HEK293T (cell line): ENCODE data around the gene TCP11L2.

Experiments
- CTCF ChIA-PET: fragments of 350-600 bp; formaldehyde crosslinking; extraction: SDS; loops from one replicate; lab custom pipeline; 2021; ENCODE audit warnings: antibody characterized with exemption, inconsistent platforms; lab: Yijun Ruan, JAX
- POLR2A ChIA-PET: fragments of 350-600 bp; formaldehyde crosslinking; extraction: SDS; loops from one replicate; lab custom pipeline; 2020; ENCODE audit warnings: antibody characterized with exemption, inconsistent platforms; lab: Yijun Ruan, JAX
- DNase-seq: peaks from one replicate; pipeline ENCODE4 v3.0.0; 2012; ENCODE audit warnings: mixed read lengths; ENCODE audit errors: extremely low spot score
- ARNT ChIP-seq: fragments of 450-650 bp; IDR thresholded peaks from 2 replicates; pipeline ENCODE4 v1.6.1; 2017; ENCODE audit warnings: mild to moderate bottlenecking
- BHLHE40 ChIP-seq: fragments of 450-650 bp; IDR thresholded peaks from 2 replicates; pipeline ENCODE4 v1.6.1; 2016; ENCODE audit warnings: mild to moderate bottlenecking, moderate library complexity, borderline replicate concordance
- CTBP1 ChIP-seq: fragments of 450-650 bp; IDR thresholded peaks from 2 replicates; pipeline ENCODE4 v1.6.1; 2016; ENCODE audit warnings: borderline replicate concordance
- ELF4 ChIP-seq: fragments of 450-650 bp; IDR thresholded peaks from 2 replicates; pipeline ENCODE4 v1.6.1; 2017; ENCODE audit warnings: antibody characterized with exemption
- FOXA1 ChIP-seq: fragments of 450-650 bp; IDR thresholded peaks from 2 replicates; pipeline ENCODE4 v1.6.1; 2016; ENCODE audit warnings: mild to moderate bottlenecking
- FOXK2 ChIP-seq: fragments of 450-650 bp; IDR thresholded peaks from 2 replicates; pipeline ENCODE4 v1.6.1; 2016; ENCODE audit warnings: mild to moderate bottlenecking
- FOXM1 ChIP-seq: fragments of 450-650 bp; IDR thresholded peaks from 2 replicates; pipeline ENCODE4 v1.6.1; 2017; ENCODE audit warnings: mild to moderate bottlenecking, borderline replicate concordance
- HDGF ChIP-seq: fragments of 450-650 bp; IDR thresholded peaks from 2 replicates; pipeline ENCODE4 v1.6.1; 2017; ENCODE audit warnings: antibody characterized with exemption, borderline replicate concordance
- L3MBTL2 ChIP-seq: fragments of 450-650 bp; conservative IDR thresholded peaks from 2 replicates; pipeline ENCODE4 v1.6.1; 2016; ENCODE audit warnings: mild to moderate bottlenecking
- LEF1 ChIP-seq: fragments of 450-650 bp; IDR thresholded peaks from 2 replicates; pipeline ENCODE4 v1.6.1; 2017; ENCODE audit warnings: mild to moderate bottlenecking, borderline replicate concordance
- NFRKB ChIP-seq: fragments of 450-650 bp; IDR thresholded peaks from 2 replicates; pipeline ENCODE4 v1.6.1; 2016; ENCODE audit warnings: mild to moderate bottlenecking, moderate library complexity
- SP1 ChIP-seq: fragments of 450-650 bp; IDR thresholded peaks from 2 replicates; pipeline ENCODE4 v1.6.1; 2017
- SUZ12 ChIP-seq: fragments of 450-650 bp; IDR thresholded peaks from 2 replicates; pipeline ENCODE4 v1.6.1; 2016; ENCODE audit warnings: mild to moderate bottlenecking
- TARDBP ChIP-seq: fragments of 450-650 bp; IDR thresholded peaks from 2 replicates; pipeline ENCODE4 v1.6.1; 2016
- ZNF384 ChIP-seq: fragments of 450-650 bp; IDR thresholded peaks from 2 replicates; pipeline ENCODE4 v1.6.1; 2016
- TF ChIP-seq, protein P1 (sequence below): fragments of 450-650 bp; IDR thresholded peaks from 2 replicates; pipeline ENCODE4 v1.6.1; 2016

TCP11L2 gene

DNA sequence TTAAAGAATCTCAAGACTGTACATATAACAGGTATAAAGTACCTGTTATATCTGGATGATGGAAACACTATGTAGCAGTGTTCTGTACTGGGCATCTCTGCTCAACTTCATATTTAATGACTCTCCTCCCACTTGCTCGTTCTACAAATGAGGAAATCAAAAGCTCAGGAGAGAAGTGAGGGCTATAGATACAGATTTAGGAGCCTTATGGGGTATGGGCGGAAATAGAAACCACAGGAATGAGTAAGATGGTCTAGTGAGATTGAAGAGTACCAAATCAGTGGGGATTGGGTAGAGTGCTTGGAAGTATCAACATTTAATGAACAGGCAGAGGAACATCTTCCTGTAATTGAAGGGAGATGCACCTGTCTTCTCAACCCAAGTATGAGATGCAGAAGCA, 31.2 kb downstream of the TCP11L2 start:
- POLR2A ChIA-PET = no interaction called here
- no peak for TF ChIP-seq ELF4
- no peak for TF ChIP-seq FOXM1
- no peak for TF ChIP-seq L3MBTL2
- TF ChIP-seq HDGF = no peak
- no peak for TF ChIP-seq ZNF384
- TF ChIP-seq, protein P1, sequence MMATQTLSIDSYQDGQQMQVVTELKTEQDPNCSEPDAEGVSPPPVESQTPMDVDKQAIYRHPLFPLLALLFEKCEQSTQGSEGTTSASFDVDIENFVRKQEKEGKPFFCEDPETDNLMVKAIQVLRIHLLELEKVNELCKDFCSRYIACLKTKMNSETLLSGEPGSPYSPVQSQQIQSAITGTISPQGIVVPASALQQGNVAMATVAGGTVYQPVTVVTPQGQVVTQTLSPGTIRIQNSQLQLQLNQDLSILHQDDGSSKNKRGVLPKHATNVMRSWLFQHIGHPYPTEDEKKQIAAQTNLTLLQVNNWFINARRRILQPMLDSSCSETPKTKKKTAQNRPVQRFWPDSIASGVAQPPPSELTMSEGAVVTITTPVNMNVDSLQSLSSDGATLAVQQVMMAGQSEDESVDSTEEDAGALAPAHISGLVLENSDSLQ = no peak
- no peak for TF ChIP-seq TARDBP
- no peak for TF ChIP-seq FOXA1
- CTCF ChIA-PET = interaction anchor here (1.1 kb wide), 1 partner anchor 24 kb away, joined by 3 read pairs; the partner anchor contains the start of gene POLR3B
- no peak for DNase-seq

DNA sequence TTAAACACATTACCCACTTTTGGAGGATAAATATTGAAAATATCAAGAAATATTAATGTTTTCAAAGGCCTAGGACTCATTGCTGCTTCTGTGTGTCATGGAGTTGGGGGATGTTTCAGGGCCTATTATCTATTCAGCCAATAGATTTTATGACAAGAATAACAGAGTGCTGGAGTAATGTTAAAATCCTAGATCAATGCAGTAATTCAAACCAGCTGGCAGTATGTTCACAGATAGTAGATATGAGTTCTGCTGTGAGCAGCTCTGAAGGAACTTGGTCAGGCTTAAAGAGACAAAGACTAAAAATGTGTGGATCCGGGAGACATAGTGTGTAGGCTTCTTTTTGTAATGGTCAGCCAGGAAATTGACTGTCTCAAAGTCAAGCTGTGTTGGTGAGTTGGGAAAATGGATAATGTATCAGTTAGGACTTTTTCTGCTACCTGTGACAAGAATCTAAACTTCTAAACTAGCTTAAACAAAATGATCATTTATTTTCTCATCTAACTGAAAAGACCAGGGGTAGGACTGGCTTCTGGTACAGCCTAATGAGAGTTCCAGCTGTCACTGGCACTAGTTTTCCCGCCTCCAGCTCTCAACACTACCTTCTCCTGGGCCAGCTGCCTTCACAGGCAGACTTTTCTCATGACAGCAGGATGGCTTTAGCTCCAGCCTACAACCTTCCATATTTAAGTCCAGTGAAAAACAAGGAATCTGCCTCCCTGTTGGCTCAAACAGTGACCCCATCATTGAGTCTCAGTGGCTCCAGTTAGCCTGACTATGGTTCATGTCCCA, 38.7 kb downstream of the TCP11L2 start:
- ChIA-PET POLR2A (interaction anchor here (2.2 kb wide), 1 partner anchor 17 kb away, joined by 6 read pairs; the partner anchor contains the start of gene POLR3B), CTCF (interaction anchor here (0.5 to 0.9 kb wide), 2 partner anchors 16 to 738 kb away, joined by 3 read pairs; partner anchors contain the start of gene POLR3B)
- no peak for DNase-seq
- no peak for TF ChIP-seq FOXA1
- TF ChIP-seq HDGF = no peak
- no peak for TF ChIP-seq SP1
- no peak for TF ChIP-seq TARDBP
- TF ChIP-seq FOXM1 = no peak
- TF ChIP-seq ELF4 = no peak
- no peak for TF ChIP-seq NFRKB
- TF ChIP-seq ZNF384 = no peak
- TF ChIP-seq L3MBTL2 = no peak
- TF ChIP-seq CTBP1 = no peak
- TF ChIP-seq, protein P1 = no peak
- no peak for TF ChIP-seq ARNT
- no peak for TF ChIP-seq LEF1

DNA sequence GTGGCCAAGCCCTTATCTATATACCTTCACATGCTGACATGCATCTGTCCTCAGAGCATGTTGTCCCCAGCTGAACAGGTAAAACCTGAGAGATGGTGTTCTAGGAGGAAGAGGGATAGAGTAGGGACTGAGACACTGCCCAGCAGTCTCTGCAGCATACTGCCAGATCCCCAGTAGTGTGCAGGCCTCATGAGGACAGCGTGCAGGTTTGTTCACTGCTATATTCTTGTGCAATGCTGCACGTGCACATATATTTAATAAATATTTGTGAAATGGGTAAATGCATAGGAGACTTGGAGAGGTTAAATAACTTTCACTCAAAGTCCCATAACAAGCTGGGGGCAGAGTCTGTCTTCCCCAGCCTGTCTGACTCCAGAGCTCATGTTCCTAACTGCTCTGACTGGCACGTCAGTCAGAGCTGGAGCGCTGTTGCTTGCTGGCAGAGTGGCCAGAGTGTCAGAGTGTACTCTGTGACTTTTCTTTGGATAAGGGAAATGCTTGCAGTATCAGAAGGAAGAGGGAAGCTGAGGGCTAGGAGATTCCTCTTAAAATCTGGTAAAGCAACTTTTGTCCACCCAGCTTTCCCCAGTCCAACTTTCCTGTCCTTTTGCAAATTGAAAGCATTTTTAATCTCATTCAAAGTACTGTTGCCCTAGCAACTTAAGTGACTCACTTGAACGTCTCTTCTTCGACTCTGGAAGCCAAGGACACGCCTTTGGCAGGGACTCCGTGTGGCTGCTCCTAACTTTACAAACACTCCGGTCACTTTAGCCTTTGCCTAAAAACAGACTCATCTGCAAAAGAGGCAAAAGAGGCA, 40.1 kb downstream of the TCP11L2 start:
- no peak for DNase-seq
- ChIA-PET CTCF (no interaction called here), POLR2A (interaction anchor here (0.8 kb wide), 1 partner anchor 16 kb away, joined by 3 read pairs; no protein-coding TSS in a partner anchor)
- TF ChIP-seq ELF4 (no peak), ARNT (no peak), SP1 (no peak), L3MBTL2 (no peak), LEF1 (no peak), NFRKB (no peak), CTBP1 (no peak), TARDBP (no peak), FOXM1 (no peak), FOXA1 (no peak), ZNF384 (no peak), SUZ12 (no peak), BHLHE40 (no peak), FOXK2 (no peak), HDGF (no peak)
- TF ChIP-seq, protein P1 = no peak

DNA sequence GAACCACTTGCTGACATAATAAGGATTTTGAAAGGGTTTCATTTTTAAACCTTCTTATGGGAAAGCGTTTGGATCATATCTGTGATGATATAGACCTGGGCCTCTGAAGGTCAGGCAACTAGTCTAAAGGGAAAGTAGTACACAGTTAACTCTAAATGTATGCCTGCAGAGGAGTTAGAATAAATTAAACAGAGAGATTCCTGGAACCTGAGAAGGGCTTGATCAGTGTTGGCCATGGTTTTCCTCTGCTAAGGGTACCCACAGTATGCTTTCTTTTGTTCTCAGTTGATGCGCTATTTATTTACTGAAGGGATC, 40.6 kb downstream of the TCP11L2 start:
- ChIA-PET POLR2A (no interaction called here), CTCF (no interaction called here)
- DNase-seq = no peak
- TF ChIP-seq TARDBP (no peak), BHLHE40 (no peak), FOXK2 (no peak)

DNA sequence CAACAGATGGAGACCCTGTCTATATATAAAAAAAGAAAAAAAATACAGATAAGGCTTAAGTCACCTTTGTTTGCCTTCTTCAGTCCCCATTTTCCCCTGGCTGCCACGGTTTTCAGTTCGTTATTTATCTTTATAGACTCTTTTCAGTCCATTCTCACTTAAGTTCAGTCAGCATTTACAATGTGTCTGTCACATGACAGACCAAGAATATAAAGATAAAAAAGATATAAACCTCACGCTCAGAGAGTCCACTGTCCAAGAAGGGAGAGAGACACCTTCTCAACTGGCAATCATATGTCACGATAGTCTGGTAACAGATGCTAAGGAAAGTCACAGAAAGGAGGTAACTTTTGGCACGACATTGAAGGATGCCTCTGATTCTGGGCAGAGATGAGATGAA, 41.6 kb downstream of the TCP11L2 start:
- TF ChIP-seq ARNT = no peak
- no peak for TF ChIP-seq NFRKB
- TF ChIP-seq ZNF384 = no peak
- TF ChIP-seq SP1 = no peak
- DNase-seq = no peak
- POLR2A ChIA-PET = no interaction called here
- CTCF ChIA-PET = no interaction called here

DNA sequence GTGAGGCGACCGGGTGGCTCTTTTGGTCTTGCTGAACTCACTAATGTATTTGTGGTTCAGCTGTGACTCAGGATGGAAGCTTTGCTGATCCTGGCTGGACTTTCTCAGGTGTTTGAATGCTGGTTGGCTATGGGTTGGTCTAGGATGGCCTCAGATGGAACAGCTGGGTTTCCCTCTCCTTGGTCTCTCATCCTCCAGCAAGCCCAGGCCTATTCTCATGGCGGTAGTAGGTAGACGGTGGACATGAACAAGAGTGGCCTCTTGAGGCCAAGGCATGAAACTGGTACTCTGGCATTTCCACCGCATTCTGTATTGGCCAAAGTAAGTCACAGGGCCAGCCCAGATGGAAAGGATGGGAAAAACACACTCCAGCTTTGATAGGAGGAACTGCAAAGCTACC, 43.2 kb downstream of the TCP11L2 start:
- TF ChIP-seq, protein P1 = no peak
- no peak for TF ChIP-seq NFRKB
- TF ChIP-seq HDGF = no peak
- TF ChIP-seq CTBP1 = no peak
- no peak for TF ChIP-seq FOXK2
- TF ChIP-seq ARNT = no peak
- no peak for TF ChIP-seq ZNF384
- CTCF ChIA-PET = no interaction called here
- peak; percentile 21 for DNase-seq
- POLR2A ChIA-PET = interaction anchor here (1.8 kb wide), 1 partner anchor 12 kb away, joined by 11 read pairs; the partner anchor contains the start of gene POLR3B
